Adrenal gland (tissue), 19 donors: ENCODE data around the gene APOL2. TPM values are rescaled to one million over a fixed set of nuclear protein-coding genes. Genes with fewer than 3 reads are reported as not detected.

Experiments used
- DNase-seq, 7 donors: peaks; one replicate each; pipeline ENCODE4 v3.0.0-alpha.2; 2019 to 2020
- H3K27ac ChIP-seq, 5 donors: fragments of 200-600 bp; sonication (generic) in 4 of 5; 1 replicate in 3 of 5; 2 replicates in 2 of 5; pipeline versions ENCODE4 v1.5.1 to v1.8.0; 2016 to 2020; ENCODE audit warnings: mild to moderate bottlenecking in 1 of 5
- H3K27me3 ChIP-seq: fragments of 200-600 bp; 2 replicates; pipeline ENCODE4 v1.8.0; 2021
- H3K36me3 ChIP-seq, 2 donors: fragments of 200-600 bp; replicated peaks in 1 of 2; 1 replicate in 1 of 2; 2 replicates in 1 of 2; pipeline versions ENCODE4 v1.5.1 to v1.8.0; 2018 to 2022
- H3K4me1 ChIP-seq, 2 donors: fragments of 200-600 bp; replicated peaks in 1 of 2; 1 replicate in 1 of 2; 2 replicates in 1 of 2; pipeline versions ENCODE4 v1.5.1 to v1.8.0; 2018 to 2021
- H3K4me3 ChIP-seq, 4 donors: fragments of 200-600 bp; sonication (generic) in 3 of 4; one replicate each; pipeline ENCODE4 v1.5.1; 2016 to 2018
- H3K9me3 ChIP-seq, 3 donors: fragments of 200-600 bp; sonication (generic) in 1 of 3; replicated peaks in 1 of 3; 1 replicate in 2 of 3; 2 replicates in 1 of 3; pipeline versions ENCODE4 v1.5.1 to v1.8.0; 2016 to 2021
- POLR2A ChIP-seq, 2 donors: fragments of 450-650 bp; IDR thresholded peaks; one replicate each; pipeline ENCODE4 v1.6.1; 2017; ENCODE audit warnings: antibody characterized with exemption in 2 of 2, mild to moderate bottlenecking in 2 of 2, moderate library complexity in 1 of 2
- WGBS, 4 donors: extraction: QIAGEN DNeasy Blood & Tissue Kit in 2 of 4; methylation state at CpG; one replicate each; pipeline versions ENCODE4 v1.1.5 to v1.1.7; 2013 to 2017; 5-methylcytosine and 5-hydroxymethylcytosine counted together
- intact Hi-C, 2 donors: fragments of 100-400 bp; cut with DNase I; formaldehyde crosslinking; loops; one replicate each; pipeline versions ENCODE4 v1.14.1 to v1.15.0; 2022 to 2023
- long read RNA-seq, 10 donors: library from polyadenylated mRNA in 3 of 10; unstranded in 2 of 10; stranded (forward) in 1 of 10; transcript quantifications; one replicate each; pipeline ENCODE4 v2.0.0 and lab custom pipeline, GENCODE V29; 2021 to 2026
- polyA plus RNA-seq, 3 donors: library from polyadenylated mRNA; stranded (reverse); fragments of 200-250 nt in 2 of 3; fragments of 350-450 nt in 1 of 3; fragmentation: Illumina TruSeq in 1 of 3; extraction: RNeasy Lipid Tissue Mini Kit (QIAGEN cat#74804) in 1 of 3; gene quantifications; one replicate each; pipeline ENCODE4 v1.2.3, GENCODE V29; 2013 to 2014
- total RNA-seq, 9 donors: library from RNA; depleted of rRNA in 4 of 9; stranded (reverse); fragments of >200 nt in 4 of 9; fragments of 120-200 nt in 1 of 9; fragmentation: NEBNext Ultra II Directional in 1 of 9; extraction: Animal tissue kit (Norgen Biotek cat#: 25700) in 1 of 9; gene quantifications; one replicate each; pipeline versions ENCODE4 v1.1.0 to v1.2.4, GENCODE V29; 2013 to 2023
- TF ChIP-seq, protein P1 (sequence below), 6 experiments: fragments of 450-650 bp in 4 of 6; fragments of 200-600 bp in 2 of 6; sonication (generic) in 1 of 6; IDR thresholded peaks; 1 replicate in 5 of 6; 2 replicates in 1 of 6; pipeline versions ENCODE4 v1.5.1 to v1.8.0; 2016 to 2021; ENCODE audit warnings: antibody characterized with exemption in 6 of 6, mild to moderate bottlenecking in 2 of 6, moderate library complexity in 1 of 6
- donor health status: healthy with polysubstance abuse.
- donor health status: Bipolar disorder and iron deficiency.
- donor health status: DM: yes; HTN: yes; CAD: no.
- donor health status: DM: no; HTN: no; CAD: no.
- donor health status: DM: no; HTN: no; CAD: no.
- donor health status: DM: yes; HTN: yes; CAD: no.

APOL2 gene, protein sequence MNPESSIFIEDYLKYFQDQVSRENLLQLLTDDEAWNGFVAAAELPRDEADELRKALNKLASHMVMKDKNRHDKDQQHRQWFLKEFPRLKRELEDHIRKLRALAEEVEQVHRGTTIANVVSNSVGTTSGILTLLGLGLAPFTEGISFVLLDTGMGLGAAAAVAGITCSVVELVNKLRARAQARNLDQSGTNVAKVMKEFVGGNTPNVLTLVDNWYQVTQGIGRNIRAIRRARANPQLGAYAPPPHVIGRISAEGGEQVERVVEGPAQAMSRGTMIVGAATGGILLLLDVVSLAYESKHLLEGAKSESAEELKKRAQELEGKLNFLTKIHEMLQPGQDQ
- total RNA-seq = 10 to 100 TPM; 16.1 to 49.3 (median 39.5) TPM
- polyA plus RNA-seq = 10 to 100 TPM; 36.7 to 73.8 (median 49.2) TPM
- long read RNA-seq, donor 1, partial matches to known transcripts = 0 of 4 reads
- long read RNA-seq, donor 1, other reads (novel, unspliced or antisense) = 0 of 4 reads
- long read RNA-seq, donor 2, partial matches to known transcripts = 0 of 3 reads
- long read RNA-seq, donor 2, other reads (novel, unspliced or antisense) = 0 of 3 reads
- long read RNA-seq, donor 3, partial matches to known transcripts = 0 of 2 reads
- long read RNA-seq, donor 3, other reads (novel, unspliced or antisense) = 0 of 2 reads
- long read RNA-seq, donor 4, partial matches to known transcripts = 0 of 26 reads
- long read RNA-seq, donor 4, other reads (novel, unspliced or antisense) = 23 of 26 reads
- long read RNA-seq, donor 5, transcript APOL2-202 (5 exons, 2,551 nt) = major isoform, 18 of 21 reads
- long read RNA-seq, donor 5, partial matches to known transcripts = 0 of 21 reads
- long read RNA-seq, donor 5, other reads (novel, unspliced or antisense) = 3 of 21 reads
- long read RNA-seq, donor 6, transcript APOL2-202 (5 exons, 2,551 nt) = major isoform, 9 of 27 reads
- long read RNA-seq, donor 6, partial matches to known transcripts = 0 of 27 reads
- long read RNA-seq, donor 6, other reads (novel, unspliced or antisense) = 18 of 27 reads
- long read RNA-seq, donor 7, partial matches to known transcripts = 0 of 2 reads
- long read RNA-seq, donor 7, other reads (novel, unspliced or antisense) = 0 of 2 reads
- long read RNA-seq, donor 8, transcript APOL2-202 (5 exons, 2,551 nt) = major isoform, 8 of 8 reads
- long read RNA-seq, donor 8, partial matches to known transcripts = 0 of 8 reads
- long read RNA-seq, donor 8, other reads (novel, unspliced or antisense) = 0 of 8 reads
- long read RNA-seq, donor 9, partial matches to known transcripts = 0 of 3 reads
- long read RNA-seq, donor 9, other reads (novel, unspliced or antisense) = 0 of 3 reads
- long read RNA-seq, donor 10, partial matches to known transcripts = 0 of 4 reads
- long read RNA-seq, donor 10, other reads (novel, unspliced or antisense) = 0 of 4 reads

DNA sequence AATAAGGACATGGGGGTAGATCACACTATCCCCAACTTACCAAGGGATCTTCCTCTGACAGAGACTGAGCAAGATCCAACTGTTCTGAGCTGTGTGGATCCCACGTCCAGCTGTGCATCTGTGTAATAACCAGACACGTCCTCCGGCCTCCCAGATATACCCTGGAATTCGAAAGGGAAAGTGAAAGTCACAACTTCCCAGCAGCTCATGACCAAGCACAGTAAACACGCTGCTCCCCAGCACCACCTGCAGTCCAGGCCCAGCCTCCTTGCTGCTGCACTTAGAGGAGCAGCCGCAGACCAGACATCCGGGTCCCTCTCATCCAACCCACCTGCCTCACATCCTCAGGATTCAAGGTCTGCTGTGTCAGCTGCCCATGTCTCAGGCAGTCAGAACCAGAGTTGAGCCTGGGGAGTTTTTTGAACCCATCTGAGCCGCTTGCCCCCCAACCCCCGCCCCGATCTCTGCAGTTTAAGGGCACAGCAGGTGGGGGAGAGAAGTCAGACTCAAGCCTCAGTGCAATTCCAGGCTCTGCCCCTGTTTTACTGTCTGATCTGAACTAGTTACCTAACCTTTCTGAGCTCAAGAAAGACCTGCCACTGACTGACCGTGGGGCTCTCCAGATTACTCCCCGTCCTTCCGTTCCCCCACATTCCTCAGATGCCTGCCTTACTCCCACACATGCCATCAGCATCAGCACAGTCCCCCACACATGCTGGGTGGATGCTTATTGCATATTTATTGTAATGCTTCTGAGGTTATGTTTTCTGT is at the start of gene APOL2:
APOL2 (minus strand) TSS at position 127 of the 771 bp plus-strand sequence. CDS start 6,365 bp downstream, outside the sequence.
- peak within 1 kb of the TSS; percentile 14 to 80 (median 43) for H3K4me3 ChIP-seq
- H3K4me1 ChIP-seq = peaks cover 19 to 35% of the 10 kb centered on the region in 2 donors
- intact Hi-C loops = no loop called here
- TF ChIP-seq, protein P1, sequence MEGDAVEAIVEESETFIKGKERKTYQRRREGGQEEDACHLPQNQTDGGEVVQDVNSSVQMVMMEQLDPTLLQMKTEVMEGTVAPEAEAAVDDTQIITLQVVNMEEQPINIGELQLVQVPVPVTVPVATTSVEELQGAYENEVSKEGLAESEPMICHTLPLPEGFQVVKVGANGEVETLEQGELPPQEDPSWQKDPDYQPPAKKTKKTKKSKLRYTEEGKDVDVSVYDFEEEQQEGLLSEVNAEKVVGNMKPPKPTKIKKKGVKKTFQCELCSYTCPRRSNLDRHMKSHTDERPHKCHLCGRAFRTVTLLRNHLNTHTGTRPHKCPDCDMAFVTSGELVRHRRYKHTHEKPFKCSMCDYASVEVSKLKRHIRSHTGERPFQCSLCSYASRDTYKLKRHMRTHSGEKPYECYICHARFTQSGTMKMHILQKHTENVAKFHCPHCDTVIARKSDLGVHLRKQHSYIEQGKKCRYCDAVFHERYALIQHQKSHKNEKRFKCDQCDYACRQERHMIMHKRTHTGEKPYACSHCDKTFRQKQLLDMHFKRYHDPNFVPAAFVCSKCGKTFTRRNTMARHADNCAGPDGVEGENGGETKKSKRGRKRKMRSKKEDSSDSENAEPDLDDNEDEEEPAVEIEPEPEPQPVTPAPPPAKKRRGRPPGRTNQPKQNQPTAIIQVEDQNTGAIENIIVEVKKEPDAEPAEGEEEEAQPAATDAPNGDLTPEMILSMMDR (IDR thresholded peaks at IDR 0.05) = peak; percentile 39 to 71 (median 64)
- peak; percentile 78 to 91 for TF ChIP-seq POLR2A (IDR thresholded peaks at IDR 0.05)
- WGBS, 4 donors = 6 to 26% (median 10%) methylated on average over 9 to 13 of the region's 13 CpGs
- no peaks in the 10 kb centered on the region for H3K9me3 ChIP-seq
- DNase-seq = peak; percentile 88 to 98 (median 94)
- H3K27ac ChIP-seq = peak within 1 kb of the TSS; percentile 78 to 95 (median 85)
- no peaks in the 10 kb centered on the region for H3K36me3 ChIP-seq
- H3K27me3 ChIP-seq = no peaks in the 10 kb centered on the region

DNA sequence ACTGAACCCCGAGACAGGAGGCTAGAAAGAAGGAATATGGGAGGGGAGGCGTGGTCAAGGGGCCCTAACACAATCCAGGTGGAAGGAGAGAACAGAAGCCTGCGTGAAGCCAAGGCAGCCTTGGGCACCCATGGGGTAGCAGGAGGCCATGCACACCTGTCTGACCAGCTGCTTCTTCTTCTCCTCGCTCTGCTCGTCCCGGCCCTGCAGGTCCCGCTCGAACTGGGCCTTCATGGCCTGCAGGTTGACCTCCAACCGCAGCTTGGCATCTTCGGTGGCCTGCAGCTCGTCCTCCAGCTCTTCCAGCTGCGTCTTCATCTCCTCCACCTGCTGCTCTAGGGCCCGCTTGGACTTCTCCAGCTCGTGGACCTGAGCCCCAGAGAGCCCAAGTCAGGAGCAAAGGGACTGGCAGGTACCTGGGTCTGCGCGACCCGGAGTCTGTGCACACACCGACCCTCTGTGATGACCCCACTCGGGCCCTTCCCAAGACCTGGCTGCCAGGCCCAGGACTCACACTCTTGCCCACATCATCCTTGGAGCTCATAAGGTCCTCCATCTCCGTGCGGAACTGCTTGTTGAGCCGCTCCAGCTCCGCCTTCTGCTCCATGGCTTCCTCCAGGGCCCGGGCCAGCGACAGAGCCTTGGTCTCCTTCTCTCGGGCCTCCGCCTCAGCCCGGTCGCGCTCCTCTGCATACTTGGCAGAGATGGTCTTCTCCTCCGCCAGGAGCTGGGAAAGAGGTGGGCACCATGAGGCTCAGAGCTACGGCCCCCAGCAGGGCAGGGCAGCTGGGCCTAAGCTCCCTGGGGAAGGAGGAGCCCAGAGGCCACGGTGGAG is 49.5 kb upstream of the APOL2 start:
- Histone ChIP-seq H3K4me1 (peaks cover 12 to 19% of the 10 kb centered on the region in 2 donors), H3K36me3 (peaks cover 0 to 85% of the 10 kb centered on the region in 2 donors), H3K4me3 (no peak overlapping the region), H3K27me3 (no peaks in the 10 kb centered on the region), H3K9me3 (no peaks in the 10 kb centered on the region), H3K27ac (no peak overlapping the region)
- DNase-seq = peak in 1 of 7 donors; percentile 24
- TF ChIP-seq POLR2A (IDR thresholded peaks at IDR 0.05) = no peak
- TF ChIP-seq, protein P1 (IDR thresholded peaks at IDR 0.05) = no peak
- 90 to 93% (median 92%) methylated on average over 30 to 33 of the region's 33 CpGs for WGBS, 4 donors
- intact Hi-C loops = loop anchor here in 1 of 2 donors (10.0 kb wide), 1 partner anchor 94 kb away; no protein-coding TSS in a partner anchor

DNA sequence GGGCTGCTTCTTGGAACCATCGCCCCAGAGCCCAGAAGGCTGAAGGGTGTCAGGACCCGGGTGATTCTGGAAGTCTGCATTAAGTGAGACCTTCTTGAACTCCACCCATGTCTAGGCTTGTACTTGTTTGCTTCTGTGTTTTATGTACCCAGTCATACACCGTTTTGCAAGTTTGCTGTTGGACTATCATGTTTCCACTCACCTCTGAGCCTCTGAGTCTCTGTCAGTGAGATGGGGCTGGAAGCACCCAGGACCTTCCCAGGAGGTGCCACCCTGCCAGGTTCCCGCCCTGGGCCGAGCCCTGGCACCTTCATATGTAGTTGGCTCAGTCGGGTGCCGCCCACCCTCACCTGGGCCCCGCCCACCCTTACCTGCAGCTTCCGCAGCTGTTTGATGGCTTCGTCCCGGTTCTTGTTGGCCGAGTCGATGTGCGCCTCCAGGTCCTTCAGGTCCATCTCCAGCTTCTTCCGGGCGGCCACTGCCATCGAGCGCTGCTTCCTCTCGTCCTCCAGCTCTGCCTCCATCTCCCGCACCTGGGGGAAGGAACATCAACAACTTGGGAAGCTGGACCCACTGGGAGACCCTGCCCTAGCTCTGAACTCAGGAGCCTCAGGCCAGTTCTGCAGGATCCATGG is 48.7 kb upstream of the APOL2 start:
- 84 to 93% (median 91%) methylated on average over 10 to 20 of the region's 20 CpGs for WGBS, 4 donors
- Histone ChIP-seq H3K36me3 (peaks cover 0 to 85% of the 10 kb centered on the region in 2 donors), H3K4me1 (peaks cover 12 to 19% of the 10 kb centered on the region in 2 donors), H3K27ac (no peak overlapping the region), H3K9me3 (no peaks in the 10 kb centered on the region), H3K4me3 (no peak overlapping the region), H3K27me3 (no peaks in the 10 kb centered on the region)
- DNase-seq = peak in 1 of 7 donors; percentile 16
- TF ChIP-seq, protein P1 (IDR thresholded peaks at IDR 0.05) = no peak
- no peak for TF ChIP-seq POLR2A (IDR thresholded peaks at IDR 0.05)
- intact Hi-C loops = loop anchor here in 1 of 2 donors (10.0 kb wide), 1 partner anchor 93 kb away; no protein-coding TSS in a partner anchor
